Stimulated activated naive B cell treated with anti-CD40 and anti-IgM and Interleukin-4, amounts not matched to agents 10 μg/mL and 1 μg/mL and 100 μg/mL, for 72 hours (primary cell): Measurements from ENCODE around the gene SLC22A4.

Experiments
- ATAC-seq, 2 donors: fragments of 150-1000 bp; cut with Tn5 transposase; replicated peaks; 2 replicates each; pipeline ENCODE4 v1.10.0; 2021; ENCODE audit warnings: moderate library complexity in 1 of 2
- DNase-seq: peaks from one replicate; pipeline ENCODE4 v3.0.0; 2021
- H3K27ac Mint-ChIP-seq: one replicate; pipeline ENCODE4 v1.8.0; 2022; ENCODE audit warnings: mild to moderate bottlenecking, mixed read lengths
- H3K27me3 Mint-ChIP-seq, 2 donors: one replicate each; pipeline ENCODE4 v1.8.0; 2022; ENCODE audit warnings: mixed read lengths in 2 of 2
- H3K36me3 Mint-ChIP-seq, 2 donors: one replicate each; pipeline ENCODE4 v1.8.0; 2022; ENCODE audit warnings: mixed read lengths in 2 of 2, mild to moderate bottlenecking in 1 of 2
- H3K4me1 Mint-ChIP-seq, 2 donors: one replicate each; pipeline ENCODE4 v1.8.0; 2022; ENCODE audit warnings: mixed read lengths in 2 of 2, mild to moderate bottlenecking in 1 of 2
- H3K4me3 Mint-ChIP-seq, 2 donors: one replicate each; pipeline ENCODE4 v1.8.0; 2022; ENCODE audit warnings: mild to moderate bottlenecking in 2 of 2, mixed read lengths in 2 of 2, moderate library complexity in 1 of 2
- H3K9me3 Mint-ChIP-seq, 2 donors: one replicate each; pipeline ENCODE4 v1.8.0; 2022; ENCODE audit warnings: mixed read lengths in 2 of 2, mild to moderate bottlenecking in 1 of 2

The SLC22A4 gene

GRCh38 chr5:132267166-132267739 is 26.9 kb upstream of the SLC22A4 start:
- peaks cover 2 to 13% of the 10 kb centered on the region in 2 donors for H3K27me3 Mint-ChIP-seq
- ATAC-seq, result no peak
- H3K27ac Mint-ChIP-seq, result no peak overlapping the region
- peak overlapping the region in 1 of 2 donors; percentile 8 for H3K4me3 Mint-ChIP-seq
- DNase-seq, result no peak
- H3K4me1 Mint-ChIP-seq, result peaks cover 37 to 54% of the 10 kb centered on the region in 2 donors
- no peaks in the 10 kb centered on the region for H3K9me3 Mint-ChIP-seq
- H3K36me3 Mint-ChIP-seq, result no peaks in the 10 kb centered on the region

DNA sequence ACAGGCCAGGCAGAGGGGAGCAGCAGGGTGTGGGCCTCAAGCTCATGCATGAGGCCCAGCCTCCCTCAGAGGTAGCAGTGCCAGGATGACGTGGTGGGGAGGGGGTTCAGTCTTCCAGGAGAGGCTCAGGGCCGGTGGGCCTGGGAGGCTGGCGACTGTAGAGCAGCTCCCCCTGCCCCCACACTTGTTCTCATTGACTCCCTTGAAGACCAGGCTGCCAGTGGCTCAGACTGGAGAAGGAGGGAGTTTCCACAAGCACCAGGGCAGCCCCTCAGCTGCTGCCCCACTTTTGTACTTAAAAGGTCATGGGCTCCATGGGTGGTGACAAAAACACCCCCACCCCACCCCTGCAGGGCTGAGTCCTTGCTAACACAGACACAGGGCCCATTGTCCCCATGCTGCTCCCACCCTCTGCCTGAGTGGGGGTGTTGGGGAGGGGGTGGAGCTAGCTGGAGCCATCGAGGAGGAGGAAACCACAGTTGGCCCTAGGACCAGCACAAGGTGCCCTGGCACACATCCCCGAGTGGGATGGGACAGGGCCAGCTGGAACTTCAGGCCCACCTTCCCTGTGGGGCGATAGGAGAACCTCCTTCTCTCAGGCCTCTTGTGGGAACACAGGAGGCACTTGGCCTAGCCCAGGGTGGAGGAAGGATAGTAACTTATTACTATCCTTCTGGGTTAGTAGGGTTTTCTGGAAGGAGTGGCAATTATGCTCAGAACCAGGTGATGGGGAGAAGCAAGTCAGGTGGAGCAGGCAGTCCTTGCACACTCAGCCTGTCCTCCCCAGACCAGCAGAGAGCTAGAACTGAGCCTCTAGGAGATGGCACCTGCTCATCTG is 26.0 kb upstream of the SLC22A4 start:
- peak overlapping the region; percentile 67 for H3K27ac Mint-ChIP-seq
- peak; percentile 10 to 14 for ATAC-seq

GRCh38 chr5:132268769-132269551 is 25.2 kb upstream of the SLC22A4 start:
- Mint-ChIP-seq H3K4me1 (peaks cover 39 to 57% of the 10 kb centered on the region in 2 donors), H3K27ac (peak overlapping the region; percentile 67), H3K36me3 (no peaks in the 10 kb centered on the region), H3K27me3 (peaks cover 15 to 30% of the 10 kb centered on the region in 2 donors), H3K4me3 (no peak overlapping the region), H3K9me3 (no peaks in the 10 kb centered on the region)
- ATAC-seq (peak; percentile 87 to 92), DNase-seq (peak; percentile 35)

More for the DNA sequence above, 26.0 kb upstream of the SLC22A4 start:
- Mint-ChIP-seq H3K4me1 (peaks cover 42 to 62% of the 10 kb centered on the region in 2 donors), H3K36me3 (no peaks in the 10 kb centered on the region), H3K9me3 (no peaks in the 10 kb centered on the region), H3K4me3 (no peak overlapping the region), H3K27me3 (peaks cover 9 to 22% of the 10 kb centered on the region in 2 donors)
- DNase-seq, result no peak

DNA sequence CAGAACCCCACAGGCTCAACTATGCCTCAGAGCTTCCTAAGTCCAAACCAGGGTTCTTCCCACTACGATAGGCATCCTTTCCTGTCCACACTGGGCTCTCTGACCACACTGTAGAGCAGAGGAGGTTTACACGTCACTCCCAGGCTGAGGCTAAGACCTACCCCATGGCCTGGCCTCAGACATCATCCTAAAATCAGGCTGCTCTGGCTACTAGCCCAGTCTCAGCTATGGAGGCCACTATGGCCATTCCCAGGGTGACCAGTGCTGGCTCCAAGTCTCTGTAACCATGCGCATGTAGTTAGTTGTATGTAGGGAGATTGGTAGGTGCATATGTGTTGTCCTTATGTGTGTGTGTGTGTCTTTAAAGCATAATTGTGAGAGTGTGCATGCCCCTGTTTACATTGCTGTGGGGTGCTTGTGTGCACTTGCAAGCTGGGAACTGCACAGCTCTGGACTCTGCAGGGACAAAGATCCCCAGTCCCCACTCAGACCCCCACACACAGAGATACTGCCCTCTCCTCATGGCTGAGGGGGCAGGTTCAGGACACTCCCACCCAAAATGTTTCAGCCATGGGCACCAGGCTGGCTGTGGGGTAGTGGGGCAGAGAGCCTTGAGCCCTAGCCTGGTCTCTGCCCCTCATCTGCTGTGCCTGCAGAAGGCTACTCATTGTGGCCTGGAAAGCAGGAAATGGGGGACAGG is 24.4 kb upstream of the SLC22A4 start:
- DNase-seq (no peak), ATAC-seq (no peak)

DNA sequence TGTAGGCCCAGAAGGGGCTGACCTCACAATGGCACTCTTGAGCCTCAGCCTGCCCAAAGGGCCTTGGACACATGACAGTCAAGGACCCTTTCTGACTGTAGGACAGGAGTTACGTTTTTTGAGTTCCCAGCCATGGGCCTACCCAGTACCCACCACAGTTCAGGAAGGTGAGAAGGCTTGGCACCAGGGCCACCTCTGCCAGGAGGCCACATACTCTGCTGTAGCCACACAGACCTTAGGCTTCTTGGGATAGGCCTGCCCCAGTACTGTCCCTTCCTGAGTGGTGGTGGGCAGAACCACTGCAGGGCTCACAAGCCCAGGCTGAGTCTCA is 23.9 kb upstream of the SLC22A4 start:
- H3K4me3 Mint-ChIP-seq, result no peak overlapping the region
- ATAC-seq, result no peak

More for the DNA sequence above, 24.4 kb upstream of the SLC22A4 start:
- no peak overlapping the region for H3K4me3 Mint-ChIP-seq
- H3K4me1 Mint-ChIP-seq, result peaks cover 37 to 52% of the 10 kb centered on the region in 2 donors
- H3K9me3 Mint-ChIP-seq, result no peaks in the 10 kb centered on the region
- peaks cover 21 to 39% of the 10 kb centered on the region in 2 donors for H3K27me3 Mint-ChIP-seq
- no peaks in the 10 kb centered on the region for H3K36me3 Mint-ChIP-seq
- H3K27ac Mint-ChIP-seq, result no peak overlapping the region

GRCh38 chr5:132270706-132271105 is 23.5 kb upstream of the SLC22A4 start:
- Mint-ChIP-seq H3K4me1 (peaks cover 37 to 51% of the 10 kb centered on the region in 2 donors), H3K4me3 (no peak overlapping the region), H3K36me3 (no peaks in the 10 kb centered on the region), H3K27me3 (peaks cover 21 to 48% of the 10 kb centered on the region in 2 donors), H3K9me3 (no peaks in the 10 kb centered on the region), H3K27ac (no peak overlapping the region)
- no peak for DNase-seq
- no peak for ATAC-seq

More for the DNA sequence above, 23.9 kb upstream of the SLC22A4 start:
- Mint-ChIP-seq H3K36me3 (no peaks in the 10 kb centered on the region), H3K27ac (no peak overlapping the region), H3K27me3 (peaks cover 21 to 44% of the 10 kb centered on the region in 2 donors), H3K4me1 (peaks cover 37 to 51% of the 10 kb centered on the region in 2 donors), H3K9me3 (no peaks in the 10 kb centered on the region)
- DNase-seq, result no peak

DNA sequence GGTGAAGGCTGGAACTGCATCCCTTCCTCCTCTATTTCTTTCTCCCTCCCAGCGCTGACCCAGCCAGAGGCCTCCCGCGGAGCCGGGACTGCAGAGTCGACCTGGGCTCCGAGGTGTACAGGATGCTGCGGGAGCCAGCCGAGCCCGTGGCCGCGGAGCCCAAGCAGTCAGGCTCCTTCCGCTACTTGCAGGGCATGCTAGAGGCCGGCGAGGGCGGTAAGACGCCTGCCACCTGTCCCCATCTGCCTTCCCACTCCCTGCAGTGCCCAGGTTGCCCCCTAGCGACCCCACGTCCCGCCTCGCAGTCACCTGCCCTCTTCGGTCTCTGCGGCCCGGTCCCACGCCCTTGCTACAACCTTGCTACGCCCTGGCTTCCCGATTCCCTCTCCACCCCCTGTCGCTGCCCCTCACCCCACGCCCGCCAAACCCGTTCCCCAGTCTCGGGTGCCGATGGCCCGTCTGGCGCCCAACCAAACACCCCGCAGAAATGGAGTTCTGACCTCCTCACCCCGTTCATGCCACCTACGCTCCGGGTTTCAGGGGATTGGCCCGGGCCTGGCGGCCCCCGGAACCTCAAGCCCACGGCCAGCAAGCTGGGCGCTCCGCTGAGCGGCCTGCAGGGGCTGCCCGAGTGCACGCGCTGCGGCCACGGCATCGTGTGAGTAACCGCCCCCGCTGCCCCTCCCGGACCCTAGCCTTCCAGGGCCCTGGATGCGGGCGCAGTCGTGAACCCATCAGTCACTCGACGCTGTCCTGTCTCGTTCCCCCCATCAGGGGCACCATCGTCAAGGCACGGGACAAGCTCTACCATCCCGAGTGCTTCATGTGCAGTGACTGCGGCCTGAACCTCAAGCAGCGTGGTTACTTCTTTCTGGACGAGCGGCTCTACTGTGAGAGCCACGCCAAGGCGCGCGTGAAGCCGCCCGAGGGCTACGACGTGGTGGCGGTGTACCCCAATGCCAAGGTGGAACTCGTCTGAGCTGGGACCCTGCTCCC is 22.6 kb upstream of the SLC22A4 start:
- DNase-seq (no peak), ATAC-seq (peak; percentile 11 to 24)
- no peaks in the 10 kb centered on the region for H3K36me3 Mint-ChIP-seq
- no peak overlapping the region for H3K27ac Mint-ChIP-seq
- H3K4me1 Mint-ChIP-seq, result peaks cover 37 to 51% of the 10 kb centered on the region in 2 donors
- peaks cover 21 to 49% of the 10 kb centered on the region in 2 donors for H3K27me3 Mint-ChIP-seq
- peak overlapping the region; percentile 58 to 66 for H3K4me3 Mint-ChIP-seq
- no peaks in the 10 kb centered on the region for H3K9me3 Mint-ChIP-seq

GRCh38 chr5:132272311-132273210 is 21.6 kb upstream of the SLC22A4 start:
- peak; percentile 38 for DNase-seq
- Mint-ChIP-seq H3K27me3 (peaks cover 21 to 49% of the 10 kb centered on the region in 2 donors), H3K4me1 (peaks cover 34 to 47% of the 10 kb centered on the region in 2 donors), H3K27ac (no peak overlapping the region), H3K4me3 (peak overlapping the region; percentile 29 to 66), H3K9me3 (no peaks in the 10 kb centered on the region), H3K36me3 (no peaks in the 10 kb centered on the region)
- ATAC-seq, result peak; percentile 23 to 28

DNA sequence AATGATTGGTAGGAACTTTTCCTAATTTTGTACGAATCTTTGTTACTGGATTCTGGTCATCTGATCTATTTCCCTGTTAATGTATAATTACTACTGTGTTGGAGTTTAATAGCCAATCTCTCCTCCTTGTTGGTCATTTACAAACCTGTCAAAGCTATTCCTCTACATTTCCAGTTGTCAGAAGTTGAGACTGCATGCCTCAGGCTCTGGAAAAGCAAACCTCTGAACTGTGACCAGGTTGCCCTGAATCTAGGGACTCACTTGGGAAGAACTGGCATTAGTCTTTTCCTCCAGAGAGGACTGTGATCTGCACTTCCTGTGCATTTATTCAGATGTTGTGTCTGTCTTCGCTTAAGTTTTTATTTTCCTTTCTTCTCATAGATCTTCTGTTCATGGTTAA is 20.6 kb upstream of the SLC22A4 start:
- Mint-ChIP-seq H3K27ac (no peak overlapping the region), H3K27me3 (peaks cover 21 to 49% of the 10 kb centered on the region in 2 donors), H3K4me1 (peaks cover 25 to 36% of the 10 kb centered on the region in 2 donors), H3K9me3 (no peaks in the 10 kb centered on the region), H3K36me3 (no peaks in the 10 kb centered on the region), H3K4me3 (no peak overlapping the region)
- no peak for ATAC-seq
- DNase-seq, result no peak

- Mint-ChIP-seq H3K4me3 (no peak overlapping the region), H3K4me1 (peaks cover 19 to 30% of the 10 kb centered on the region in 2 donors), H3K36me3 (no peaks in the 10 kb centered on the region), H3K27ac (no peak overlapping the region), H3K27me3 (peaks cover 21 to 49% of the 10 kb centered on the region in 2 donors), H3K9me3 (no peaks in the 10 kb centered on the region)
- DNase-seq (no peak), ATAC-seq (no peak)
These were observed 20.0 kb upstream of the SLC22A4 start for GRCh38 chr5:132274050-132274792.

DNA sequence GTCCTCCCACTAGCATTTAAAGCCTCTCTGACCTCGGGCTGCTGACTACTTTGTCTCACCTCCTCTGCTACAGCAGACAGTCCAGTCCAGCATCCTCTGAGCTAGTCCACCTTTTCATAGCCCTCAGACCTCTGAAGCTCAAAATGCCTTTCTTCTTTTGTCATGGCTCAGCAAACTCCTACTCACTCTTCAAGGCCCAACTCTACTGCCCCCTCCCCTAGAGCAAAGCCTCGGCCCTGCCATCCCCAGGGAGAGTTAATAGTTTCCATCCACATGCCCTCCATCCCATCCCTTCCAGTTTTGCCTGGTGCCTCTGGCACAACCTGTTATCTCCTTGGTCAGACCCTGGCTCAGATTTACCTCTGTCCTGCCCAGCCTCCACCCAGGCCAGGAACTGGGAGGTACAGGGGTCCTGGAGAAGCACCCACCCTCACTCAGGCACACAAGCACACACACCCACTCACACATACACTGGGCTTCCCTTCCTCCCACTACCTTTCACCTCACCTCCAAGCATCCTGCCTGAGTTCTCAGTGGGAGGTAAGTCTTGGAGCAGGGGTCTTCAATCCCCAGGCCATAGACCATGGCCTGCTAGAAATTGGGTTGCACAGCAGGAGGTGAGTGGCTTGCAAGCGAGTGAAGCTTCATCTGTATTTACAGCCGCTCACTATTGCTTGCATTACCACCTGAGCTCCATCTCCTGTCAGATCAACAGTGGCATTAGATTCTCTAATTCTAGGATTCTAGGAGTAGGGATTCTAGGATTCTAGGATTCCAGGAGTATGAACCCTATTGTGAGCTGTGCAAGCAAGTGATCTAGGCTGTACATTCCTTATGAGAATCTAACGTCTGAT is 18.6 kb upstream of the SLC22A4 start:
- Mint-ChIP-seq H3K27ac (no peak overlapping the region), H3K4me3 (no peak overlapping the region), H3K27me3 (peaks cover 21 to 49% of the 10 kb centered on the region in 2 donors), H3K9me3 (no peaks in the 10 kb centered on the region), H3K4me1 (peaks cover 15 to 24% of the 10 kb centered on the region in 2 donors), H3K36me3 (no peaks in the 10 kb centered on the region)
- ATAC-seq (no peak), DNase-seq (no peak)
